ENCODE measurements around the gene CPED1. TPM values are rescaled to one million over a fixed set of nuclear protein-coding genes. Genes with fewer than 3 reads are reported as not detected.
"Not testable (repeated sequence)": the region's sequence is repeated elsewhere in the genome, so short reads cannot be mapped to it uniquely, and the experiment has no call there.

Gene CPED1
- total RNA-seq, 1 experiment from 2014 or later = 1.8 TPM

GRCh38 chr7:121072826-121073225 is 84.3 kb downstream of the CPED1 start:
- no peak for DNase-seq
- Histone ChIP-seq H3K9me3 (ENCODE audit: low read length) (no peaks in the 10 kb centered on the region), H3K79me2 (ENCODE audit: low read length) (no peaks in the 10 kb centered on the region), H2AFZ (ENCODE audit: low read length) (no peak overlapping the region), H3K4me3 (ENCODE audit: low read length) (no peak overlapping the region), H4K20me1 (ENCODE audit: low read length) (no peaks in the 10 kb centered on the region), H3K36me3 (ENCODE audit: low read depth, low read length) (no peaks in the 10 kb centered on the region), H3F3A (ENCODE audit: low read length, unreplicated experiment) (no peaks in the 10 kb centered on the region), H3K27me3 (ENCODE audit: low read length) (no peaks in the 10 kb centered on the region), H3K4me1 (ENCODE audit: insufficient read depth, low read length) (peaks cover 23% of the 10 kb centered on the region), H3K9ac (ENCODE audit: low read length) (no peak overlapping the region), H3K9me2 (replicated peaks; ENCODE audit: low read length) (no peaks in the 10 kb centered on the region), H3K27ac (ENCODE audit: low read length) (no peak overlapping the region), H3K4me2 (ENCODE audit: low read length) (no peak overlapping the region)
- ChIA-PET POLR2A (ENCODE audit: unreplicated experiment) (no interaction called here), CTCF (no interaction called here)
- TF ChIP-seq EZH2phosphoT487 (IDR thresholded peaks at IDR 0.05; ENCODE audit: borderline replicate concordance, low read length) (no peak), CTCF (conservative IDR thresholded peaks at IDR 0.05; ENCODE audit: low read depth, low read length) (no peak), EZH2 (IDR thresholded peaks at IDR 0.05; ENCODE audit: low read length, unreplicated experiment) (no peak)
- no TSS peak for BruUV-seq (replicated peaks)
- intact Hi-C loops (cut with micrococcal nuclease) = no loop called here
- no peak for ATAC-seq

- Histone ChIP-seq H3F3A (ENCODE audit: low read length, unreplicated experiment) (no peaks in the 10 kb centered on the region), H3K36me3 (ENCODE audit: low read depth, low read length) (no peaks in the 10 kb centered on the region), H2AFZ (ENCODE audit: low read length) (no peak overlapping the region), H3K9ac (ENCODE audit: low read length) (no peak overlapping the region), H3K4me3 (ENCODE audit: low read length) (no peak overlapping the region), H3K79me2 (ENCODE audit: low read length) (no peaks in the 10 kb centered on the region), H3K27me3 (ENCODE audit: low read length) (no peaks in the 10 kb centered on the region), H3K4me1 (ENCODE audit: insufficient read depth, low read length) (peaks cover 23% of the 10 kb centered on the region), H3K27ac (ENCODE audit: low read length) (no peak overlapping the region), H3K4me2 (ENCODE audit: low read length) (no peak overlapping the region), H4K20me1 (ENCODE audit: low read length) (no peaks in the 10 kb centered on the region), H3K9me2 (replicated peaks; ENCODE audit: low read length) (no peaks in the 10 kb centered on the region), H3K9me3 (ENCODE audit: low read length) (no peaks in the 10 kb centered on the region)
- ChIA-PET CTCF (no interaction called here), POLR2A (ENCODE audit: unreplicated experiment) (no interaction called here)
- intact Hi-C loops (cut with micrococcal nuclease) = no loop called here
- DNase-seq = no peak
- TF ChIP-seq EZH2phosphoT487 (IDR thresholded peaks at IDR 0.05; ENCODE audit: borderline replicate concordance, low read length) = no peak
- no TSS peak for BruUV-seq (replicated peaks)
- no peak for ATAC-seq
Observed at GRCh38 chr7:121073463-121074099, 85.1 kb downstream of the CPED1 start.

GRCh38 chr7:121075424-121075841 is 86.9 kb downstream of the CPED1 start:
- POLR2A ChIA-PET (ENCODE audit: unreplicated experiment); H2AFZ ChIP-seq (ENCODE audit: low read length); H3K36me3 ChIP-seq (ENCODE audit: low read depth, low read length); DNase-seq; H3K4me2 ChIP-seq (ENCODE audit: low read length); ATAC-seq; H3K9ac ChIP-seq (ENCODE audit: low read length); H3K27ac ChIP-seq (ENCODE audit: low read length); H4K20me1 ChIP-seq (ENCODE audit: low read length); BruUV-seq (replicated peaks); CTCF ChIA-PET; H3K79me2 ChIP-seq (ENCODE audit: low read length); H3F3A ChIP-seq (ENCODE audit: low read length, unreplicated experiment); H3K9me3 ChIP-seq (ENCODE audit: low read length); intact Hi-C loops (cut with micrococcal nuclease); H3K27me3 ChIP-seq (ENCODE audit: low read length); H3K9me2 ChIP-seq (replicated peaks; ENCODE audit: low read length); H3K4me3 ChIP-seq (ENCODE audit: low read length): not testable (repeated sequence)
- peaks cover 26% of the 10 kb centered on the region for H3K4me1 ChIP-seq (ENCODE audit: insufficient read depth, low read length)

GRCh38 chr7:121075952-121076349 is 87.4 kb downstream of the CPED1 start:
- no peaks in the 10 kb centered on the region for H3K9me2 ChIP-seq (replicated peaks; ENCODE audit: low read length)
- intact Hi-C loops (cut with micrococcal nuclease) = no loop called here
- no peaks in the 10 kb centered on the region for H3K36me3 ChIP-seq (ENCODE audit: low read depth, low read length)
- H3K9me3 ChIP-seq (ENCODE audit: low read length) = no peaks in the 10 kb centered on the region
- ChIA-PET POLR2A (ENCODE audit: unreplicated experiment) (no interaction called here), CTCF (interaction anchor here (1.2 kb wide), 1 partner anchor 74 kb away, joined by 5 read pairs; no protein-coding TSS in a partner anchor)
- H3K4me1 ChIP-seq (ENCODE audit: insufficient read depth, low read length) = peaks cover 31% of the 10 kb centered on the region
- H3K27me3 ChIP-seq (ENCODE audit: low read length) = no peaks in the 10 kb centered on the region
- no peak overlapping the region for H2AFZ ChIP-seq (ENCODE audit: low read length)
- H3K4me2 ChIP-seq (ENCODE audit: low read length) = peak overlapping the region; percentile 63
- no TSS peak for BruUV-seq (replicated peaks)
- DNase-seq (no peak), ATAC-seq (no peak)
- H3K79me2 ChIP-seq (ENCODE audit: low read length) = no peaks in the 10 kb centered on the region
- TF ChIP-seq EZH2 (IDR thresholded peaks at IDR 0.05; ENCODE audit: low read length, unreplicated experiment) = no peak
- TF ChIP-seq CTCF (conservative IDR thresholded peaks at IDR 0.05; ENCODE audit: low read depth, low read length) = no peak
- TF ChIP-seq EZH2phosphoT487 (IDR thresholded peaks at IDR 0.05; ENCODE audit: borderline replicate concordance, low read length) = no peak
- no peak overlapping the region for H3K27ac ChIP-seq (ENCODE audit: low read length)
- no peak overlapping the region for H3K9ac ChIP-seq (ENCODE audit: low read length)
- no peak overlapping the region for H3K4me3 ChIP-seq (ENCODE audit: low read length)
- no peaks in the 10 kb centered on the region for H3F3A ChIP-seq (ENCODE audit: low read length, unreplicated experiment)
- H4K20me1 ChIP-seq (ENCODE audit: low read length) = no peaks in the 10 kb centered on the region

Data from PC-3 (cell line).